ENCODE data around the gene IFI6.

DNA sequence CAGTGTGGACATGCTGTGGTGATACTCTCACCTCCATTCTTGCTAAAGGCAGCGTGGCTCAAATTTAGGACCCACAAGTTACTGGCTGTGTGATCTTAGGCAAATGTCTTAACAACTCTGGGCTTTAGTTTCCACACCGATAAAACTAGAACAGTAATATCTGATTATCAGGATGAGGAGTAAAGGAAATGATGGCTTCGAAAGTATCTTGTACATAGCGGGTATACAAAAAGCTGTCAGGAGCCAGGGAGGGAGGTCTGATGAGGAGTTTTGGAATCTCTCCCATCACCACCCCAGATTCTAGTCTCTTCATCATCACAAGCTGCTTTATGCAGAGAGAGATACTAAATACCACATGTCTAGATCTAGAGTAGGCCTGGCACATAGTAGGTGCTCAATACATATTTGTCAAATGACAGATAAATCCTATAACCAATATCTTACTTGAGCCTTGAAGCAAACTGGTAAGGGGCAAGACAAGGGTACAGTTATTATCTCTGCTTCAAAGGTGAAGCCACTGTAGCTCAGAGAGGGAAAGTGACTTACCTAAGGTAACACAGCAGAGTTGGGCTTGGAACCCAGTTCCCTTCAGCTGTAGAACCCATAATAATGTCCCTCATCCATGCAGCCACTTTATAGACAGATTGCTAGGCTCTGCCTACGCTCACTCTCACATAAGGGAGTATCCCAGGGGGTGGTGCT is 27.5 kb downstream of the IFI6 start:
- TF ChIP-seq ZNF274 (IDR thresholded peaks at IDR 0.05; ENCODE audit: low read depth, low read length), result no peak
- no peak for TF ChIP-seq YY1 (IDR thresholded peaks at IDR 0.05; ENCODE audit: insufficient read depth, insufficient read length)

Data from NT2/D1 (cell line).